ENCODE data around the gene SLC43A3.

SLC43A3 gene

GRCh38 chr11:57459164-57460021, 32.5 kb upstream of the SLC43A3 start:
- TF ChIP-seq CTCF (IDR thresholded peaks at IDR 0.05; ENCODE audit: insufficient read depth, missing control alignments), result no peak
- FAIRE-seq, result no peak
- no peak for DNase-seq (ENCODE audit: insufficient read length, low spot score)

- FAIRE-seq, result no peak
- no peak for DNase-seq (ENCODE audit: insufficient read length, low spot score)
- TF ChIP-seq CTCF (IDR thresholded peaks at IDR 0.05; ENCODE audit: insufficient read depth, missing control alignments), result peak; percentile 60
These were observed 31.7 kb upstream of the SLC43A3 start for GRCh38 chr11:57458410-57459163.

- no peak for TF ChIP-seq CTCF (IDR thresholded peaks at IDR 0.05; ENCODE audit: insufficient read depth, missing control alignments)
- DNase-seq (ENCODE audit: insufficient read length, low spot score), result no peak
- FAIRE-seq, result no peak
These were observed 31.1 kb upstream of the SLC43A3 start for GRCh38 chr11:57458060-57458409.

- DNase-seq (ENCODE audit: insufficient read length, low spot score) (no peak), FAIRE-seq (no peak)
- TF ChIP-seq CTCF (IDR thresholded peaks at IDR 0.05; ENCODE audit: insufficient read depth, missing control alignments), result no peak
These were observed 30.7 kb upstream of the SLC43A3 start for GRCh38 chr11:57457643-57458023.

GRCh38 chr11:57456960-57457642, 30.2 kb upstream of the SLC43A3 start:
- FAIRE-seq, result no peak
- DNase-seq (ENCODE audit: insufficient read length, low spot score), result no peak
- TF ChIP-seq CTCF (IDR thresholded peaks at IDR 0.05; ENCODE audit: insufficient read depth, missing control alignments), result peak; percentile 89

- FAIRE-seq (no peak), DNase-seq (ENCODE audit: insufficient read length, low spot score) (no peak)
- no peak for TF ChIP-seq CTCF (IDR thresholded peaks at IDR 0.05; ENCODE audit: insufficient read depth, missing control alignments)
These were observed 26.7 kb upstream of the SLC43A3 start for GRCh38 chr11:57453543-57454177.
